Esophagus muscularis mucosa (tissue), 4 donors: ENCODE results near the gene APOL2. TPM values are rescaled to one million over a fixed set of nuclear protein-coding genes. Genes with fewer than 3 reads are reported as not detected.

Experiments
- DNase-seq: peaks from one replicate; pipeline ENCODE4 v3.0.0-alpha.2; 2017; ENCODE audit errors: extremely low spot score
- H3K27ac ChIP-seq, 4 donors: fragments of 200-600 bp; sonication (generic); replicated peaks in 1 of 4; 1 replicate in 3 of 4; 2 replicates in 1 of 4; pipeline ENCODE4 v1.5.1; 2016 to 2019; ENCODE audit warnings: mild to moderate bottlenecking in 1 of 4
- H3K27me3 ChIP-seq, 4 donors: fragments of 200-600 bp; sonication (generic); one replicate each; pipeline versions ENCODE4 v1.5.1 to v1.6.0; 2016 to 2019
- H3K36me3 ChIP-seq, 4 donors: fragments of 200-600 bp; sonication (generic); one replicate each; pipeline ENCODE4 v1.5.1; 2016 to 2019
- H3K4me1 ChIP-seq, 4 donors: fragments of 200-600 bp; sonication (generic); one replicate each; pipeline ENCODE4 v1.5.1; 2016 to 2019
- H3K4me3 ChIP-seq, 4 donors: fragments of 200-600 bp; sonication (generic); 1 replicate in 2 of 4; 2 replicates in 2 of 4; pipeline ENCODE4 v1.5.1; 2016 to 2019; ENCODE audit warnings: mild to moderate bottlenecking in 4 of 4, moderate library complexity in 1 of 4
- H3K9me3 ChIP-seq, 4 donors: fragments of 200-600 bp; sonication (generic); 1 replicate in 3 of 4; 2 replicates in 1 of 4; pipeline ENCODE4 v1.5.1; 2016 to 2019
- EP300 ChIP-seq: sonication (generic); formaldehyde crosslinking; IDR thresholded peaks from one replicate; pipeline ENCODE4 v1.6.1; 2017; ENCODE audit warnings: antibody characterized with exemption
- POLR2A ChIP-seq: fragments of 450-650 bp; IDR thresholded peaks from one replicate; pipeline ENCODE4 v1.6.1; 2017; ENCODE audit warnings: antibody characterized with exemption, moderate library complexity, mild to moderate bottlenecking, low read depth
- POLR2AphosphoS5 ChIP-seq, 2 donors: sonication (generic); formaldehyde crosslinking; IDR thresholded peaks; one replicate each; pipeline ENCODE4 v1.6.1; 2017; ENCODE audit warnings: antibody characterized with exemption in 2 of 2
- WGBS: methylation state at CpG from one replicate; pipeline ENCODE4 v1.1.5; 2018; 5-methylcytosine and 5-hydroxymethylcytosine counted together
- intact Hi-C: fragments of 100-400 bp; cut with DNase I; formaldehyde crosslinking; loops from one replicate; pipeline ENCODE4 v1.15.1; 2023
- total RNA-seq, 4 donors: library from RNA; depleted of rRNA; stranded (reverse); fragments of >200 nt; gene quantifications; one replicate each; pipeline versions ENCODE4 v1.1.0 to v1.2.1, GENCODE V29; 2016
- TF ChIP-seq, protein P1 (sequence below), 3 experiments: fragments of 200-600 bp in 2 of 3; fragments of 450-650 bp in 1 of 3; sonication (generic) in 2 of 3; IDR thresholded peaks; one replicate each; pipeline ENCODE4 v1.5.1; 2017 to 2019; ENCODE audit warnings: antibody characterized with exemption in 3 of 3, mild to moderate bottlenecking in 2 of 3, moderate library complexity in 1 of 3

Gene APOL2
- total RNA-seq, 4 donors from 2014 or later = 22.0 to 41.9 (median 34.4) TPM

DNA sequence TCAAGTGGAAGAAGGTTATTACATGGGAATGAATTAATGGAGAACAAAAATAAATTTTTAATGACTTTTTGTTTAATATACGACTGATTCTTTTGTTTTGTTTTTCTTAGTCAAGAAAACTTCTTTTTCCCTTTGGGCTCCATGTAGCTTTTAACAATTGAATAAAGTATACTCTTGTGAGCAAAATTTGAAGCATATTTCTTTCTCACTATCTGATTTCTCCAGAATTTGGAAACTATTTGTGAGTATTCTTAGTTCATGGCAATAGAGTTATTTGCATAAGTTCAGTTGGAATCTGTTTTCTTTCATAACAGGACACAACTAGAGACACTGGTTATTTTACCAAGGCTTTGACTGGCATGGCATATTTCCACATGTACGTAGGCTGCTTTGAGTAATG lies 9.8 kb upstream of the APOL2 start:
- H3K4me3 ChIP-seq = no peak overlapping the region
- no peaks in the 10 kb centered on the region for H3K27me3 ChIP-seq
- H3K27ac ChIP-seq = no peak overlapping the region
- WGBS = 94% methylated on average over 2 of the region's 2 CpGs
- H3K36me3 ChIP-seq = no peaks in the 10 kb centered on the region
- intact Hi-C loops = no loop called here
- no peak for DNase-seq
- H3K4me1 ChIP-seq = peaks cover 22 to 37% (median 29%) of the 10 kb centered on the region in 4 donors
- H3K9me3 ChIP-seq = no peaks in the 10 kb centered on the region
- TF ChIP-seq POLR2AphosphoS5 (IDR thresholded peaks at IDR 0.05) (no peak), EP300 (no peak), POLR2A (no peak)
- TF ChIP-seq, protein P1, sequence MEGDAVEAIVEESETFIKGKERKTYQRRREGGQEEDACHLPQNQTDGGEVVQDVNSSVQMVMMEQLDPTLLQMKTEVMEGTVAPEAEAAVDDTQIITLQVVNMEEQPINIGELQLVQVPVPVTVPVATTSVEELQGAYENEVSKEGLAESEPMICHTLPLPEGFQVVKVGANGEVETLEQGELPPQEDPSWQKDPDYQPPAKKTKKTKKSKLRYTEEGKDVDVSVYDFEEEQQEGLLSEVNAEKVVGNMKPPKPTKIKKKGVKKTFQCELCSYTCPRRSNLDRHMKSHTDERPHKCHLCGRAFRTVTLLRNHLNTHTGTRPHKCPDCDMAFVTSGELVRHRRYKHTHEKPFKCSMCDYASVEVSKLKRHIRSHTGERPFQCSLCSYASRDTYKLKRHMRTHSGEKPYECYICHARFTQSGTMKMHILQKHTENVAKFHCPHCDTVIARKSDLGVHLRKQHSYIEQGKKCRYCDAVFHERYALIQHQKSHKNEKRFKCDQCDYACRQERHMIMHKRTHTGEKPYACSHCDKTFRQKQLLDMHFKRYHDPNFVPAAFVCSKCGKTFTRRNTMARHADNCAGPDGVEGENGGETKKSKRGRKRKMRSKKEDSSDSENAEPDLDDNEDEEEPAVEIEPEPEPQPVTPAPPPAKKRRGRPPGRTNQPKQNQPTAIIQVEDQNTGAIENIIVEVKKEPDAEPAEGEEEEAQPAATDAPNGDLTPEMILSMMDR (IDR thresholded peaks at IDR 0.05) = no peak

DNA sequence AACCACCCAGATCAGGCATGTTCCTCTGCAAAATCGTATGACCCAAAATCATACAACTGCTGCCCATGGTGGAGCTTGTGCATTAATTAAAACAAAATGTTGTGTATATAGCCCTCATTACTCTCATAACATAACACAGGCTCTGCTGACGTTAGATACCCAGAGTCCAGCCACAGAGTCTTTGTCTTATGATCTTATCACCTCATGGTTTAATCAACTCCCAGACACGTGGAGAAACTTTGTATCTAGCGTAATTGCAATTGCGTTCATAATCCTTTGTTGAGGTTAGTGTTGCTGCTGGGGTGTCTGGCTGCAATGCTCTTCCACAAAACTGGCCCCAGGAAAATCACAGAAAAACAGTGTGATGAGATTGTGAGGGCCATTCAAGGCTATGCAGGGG lies 8.6 kb upstream of the APOL2 start:
- Histone ChIP-seq H3K36me3 (no peaks in the 10 kb centered on the region), H3K9me3 (no peaks in the 10 kb centered on the region), H3K4me3 (no peak overlapping the region), H3K27ac (no peak overlapping the region), H3K4me1 (peaks cover 21 to 32% (median 27%) of the 10 kb centered on the region in 4 donors), H3K27me3 (no peaks in the 10 kb centered on the region)
- DNase-seq = no peak
- no peak for TF ChIP-seq POLR2AphosphoS5 (IDR thresholded peaks at IDR 0.05)
- TF ChIP-seq, protein P1 (IDR thresholded peaks at IDR 0.05) = no peak
- no peak for TF ChIP-seq EP300
- TF ChIP-seq POLR2A = no peak
- intact Hi-C loops = no loop called here
- 57% methylated on average over 5 of the region's 5 CpGs for WGBS

DNA sequence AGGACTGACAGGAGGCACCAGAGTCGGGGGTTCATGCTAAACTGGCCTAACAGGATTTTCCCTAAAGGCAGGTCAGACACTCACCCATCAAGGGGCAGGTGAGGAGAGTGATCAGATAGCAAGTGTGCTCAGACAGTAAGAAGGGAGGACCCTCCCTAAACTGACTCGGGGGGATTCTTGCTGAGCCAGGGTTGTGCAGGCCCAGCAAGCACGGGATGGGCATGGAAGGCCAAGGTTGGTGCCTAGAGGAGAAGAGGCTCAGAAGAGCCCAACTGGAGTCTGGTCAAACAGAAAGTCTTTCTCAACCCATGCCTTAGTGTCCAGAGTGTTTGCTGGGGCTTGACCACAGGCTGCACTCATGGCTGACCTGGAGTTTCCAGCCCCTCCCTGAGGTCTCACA lies 7.4 kb upstream of the APOL2 start:
- Histone ChIP-seq H3K27me3 (no peaks in the 10 kb centered on the region), H3K9me3 (no peaks in the 10 kb centered on the region), H3K36me3 (no peaks in the 10 kb centered on the region), H3K4me3 (no peak overlapping the region), H3K4me1 (peaks cover 18 to 24% (median 21%) of the 10 kb centered on the region in 4 donors), H3K27ac (no peak overlapping the region)
- 96% methylated on average over 3 of the region's 3 CpGs for WGBS
- intact Hi-C loops = no loop called here
- TF ChIP-seq POLR2A (no peak), POLR2AphosphoS5 (IDR thresholded peaks at IDR 0.05) (no peak), EP300 (no peak)
- TF ChIP-seq, protein P1 (IDR thresholded peaks at IDR 0.05) = no peak
- no peak for DNase-seq

DNA sequence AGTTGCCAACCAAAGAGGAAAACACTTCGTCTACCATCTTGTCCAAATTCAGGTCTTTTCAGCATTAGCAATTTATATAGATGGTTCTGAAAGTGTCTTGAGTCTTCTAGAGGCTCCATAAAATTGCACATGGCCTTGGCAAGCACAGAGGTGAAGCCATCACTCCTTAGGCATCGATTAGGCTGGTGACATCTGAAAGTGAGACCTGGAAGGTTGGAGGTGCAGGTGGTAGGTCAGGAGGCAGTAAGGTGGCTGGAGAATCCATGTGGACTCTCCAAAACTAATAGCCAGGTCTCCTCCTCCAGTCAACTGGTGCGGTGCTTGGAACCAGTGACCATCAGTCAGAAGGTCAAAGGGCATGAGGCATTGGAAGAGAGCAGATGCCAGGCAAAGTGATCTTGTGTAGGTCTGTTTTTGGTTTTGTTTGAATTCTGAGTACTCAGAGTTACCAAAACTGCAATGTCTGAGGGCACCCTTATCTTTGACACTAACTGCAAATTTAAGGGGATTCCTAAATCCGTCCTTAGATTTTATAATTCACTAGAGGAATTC lies 6.6 kb upstream of the APOL2 start:
- Histone ChIP-seq H3K27me3 (no peaks in the 10 kb centered on the region), H3K27ac (peak overlapping the region in 1 of 4 donors; percentile 67), H3K36me3 (no peaks in the 10 kb centered on the region), H3K4me1 (peaks cover 18 to 24% (median 21%) of the 10 kb centered on the region in 4 donors), H3K4me3 (no peak overlapping the region), H3K9me3 (no peaks in the 10 kb centered on the region)
- DNase-seq = no peak
- TF ChIP-seq EP300 = no peak
- 66% methylated on average over 4 of the region's 4 CpGs for WGBS
- intact Hi-C loops = no loop called here

DNA sequence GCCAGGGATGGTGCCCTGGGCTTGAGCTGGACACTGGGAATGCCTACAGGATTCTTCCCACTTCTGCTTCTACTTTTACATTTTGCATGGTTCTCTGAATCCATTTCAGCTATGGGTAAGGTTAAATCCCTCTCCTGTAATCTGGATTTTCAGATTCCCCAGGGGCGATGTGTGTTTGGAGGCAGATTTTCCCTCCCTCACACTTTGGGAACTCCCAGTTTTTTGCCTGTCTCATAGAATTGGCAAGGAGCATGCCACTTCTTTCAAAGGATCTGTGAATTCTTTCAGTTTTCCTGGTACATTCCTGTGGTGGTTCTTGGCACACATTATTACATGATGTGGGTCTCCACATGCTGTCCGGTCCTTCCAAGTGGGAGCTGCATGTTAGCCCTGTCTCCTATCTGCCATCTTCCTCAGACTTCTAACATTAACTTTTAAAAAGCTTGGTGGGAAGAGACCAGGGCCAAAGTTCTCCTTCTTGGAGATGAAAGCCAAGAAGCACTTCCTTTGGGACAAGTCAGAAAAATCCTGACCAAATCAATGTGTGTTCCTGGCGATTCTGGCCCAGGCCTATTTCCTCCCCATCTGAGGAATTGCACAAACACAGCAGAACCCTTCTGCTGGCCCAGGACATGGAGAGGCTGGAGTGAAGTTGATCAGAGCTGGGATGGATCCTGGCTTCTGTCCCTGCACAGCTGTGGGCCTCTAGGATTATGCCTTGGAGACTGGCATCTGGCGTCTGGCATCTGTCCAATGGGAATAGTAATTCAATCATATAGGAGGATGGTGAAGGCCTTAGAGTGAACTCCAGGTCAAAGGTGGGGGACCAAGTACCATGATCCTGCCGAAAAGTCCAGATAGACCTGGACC lies 5.4 kb upstream of the APOL2 start:
- H3K4me3 ChIP-seq = no peak overlapping the region
- no peak for DNase-seq
- 72% methylated on average over 4 of the region's 5 CpGs for WGBS
- H3K27me3 ChIP-seq = no peaks in the 10 kb centered on the region
- peaks cover 22 to 28% (median 24%) of the 10 kb centered on the region in 4 donors for H3K4me1 ChIP-seq
- TF ChIP-seq EP300 (no peak), POLR2AphosphoS5 (IDR thresholded peaks at IDR 0.05) (no peak), POLR2A (no peak)
- TF ChIP-seq, protein P1 (IDR thresholded peaks at IDR 0.05) = no peak
- intact Hi-C loops = loop anchor here (5.0 kb wide), 1 partner anchor 33 kb away; no protein-coding TSS in a partner anchor
- no peaks in the 10 kb centered on the region for H3K36me3 ChIP-seq
- peak overlapping the region; percentile 51 to 73 (median 66) for H3K27ac ChIP-seq
- no peaks in the 10 kb centered on the region for H3K9me3 ChIP-seq
